HG02798 (cell line): ENCODE data around the gene MEPE.

Source experiments
- ATAC-seq: cut with Tn5 transposase; IDR thresholded peaks from one replicate; pipeline ENCODE4 v1.9.1; 2021; ENCODE audit warnings: mild to moderate bottlenecking; ENCODE audit not compliant: unreplicated experiment, poor library complexity

The MEPE gene

GRCh38 chr4:87838890-87839591 is 6.3 kb downstream of the MEPE start:
- peak; percentile 74 for ATAC-seq

GRCh38 chr4:87839592-87839946 is 6.8 kb downstream of the MEPE start:
- peak; percentile 4 for ATAC-seq

- no peak for ATAC-seq
These were observed 7.4 kb downstream of the MEPE start for GRCh38 chr4:87840149-87840548.

DNA sequence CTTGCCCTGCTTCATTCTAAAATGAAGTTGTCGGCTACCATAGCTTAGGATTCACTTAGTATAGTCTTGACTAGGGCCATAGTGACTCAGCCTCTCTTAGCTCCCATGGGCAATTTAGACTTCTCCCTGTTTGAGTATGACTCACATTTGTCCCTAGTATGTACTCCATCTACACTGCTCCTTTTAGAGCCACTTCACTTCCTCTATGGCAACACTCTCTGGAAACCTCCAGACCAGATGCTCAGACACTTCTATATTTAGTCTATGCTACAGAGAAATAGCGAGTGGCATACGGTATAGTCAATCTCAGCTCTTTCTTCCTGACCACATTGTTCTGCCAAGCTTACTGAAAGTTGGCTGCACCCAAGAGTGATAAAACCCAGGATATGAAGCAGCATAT is 11.2 kb downstream of the MEPE start:
- ATAC-seq = no peak

- no peak for ATAC-seq
These were observed 11.7 kb downstream of the MEPE start for GRCh38 chr4:87844452-87844851.

DNA sequence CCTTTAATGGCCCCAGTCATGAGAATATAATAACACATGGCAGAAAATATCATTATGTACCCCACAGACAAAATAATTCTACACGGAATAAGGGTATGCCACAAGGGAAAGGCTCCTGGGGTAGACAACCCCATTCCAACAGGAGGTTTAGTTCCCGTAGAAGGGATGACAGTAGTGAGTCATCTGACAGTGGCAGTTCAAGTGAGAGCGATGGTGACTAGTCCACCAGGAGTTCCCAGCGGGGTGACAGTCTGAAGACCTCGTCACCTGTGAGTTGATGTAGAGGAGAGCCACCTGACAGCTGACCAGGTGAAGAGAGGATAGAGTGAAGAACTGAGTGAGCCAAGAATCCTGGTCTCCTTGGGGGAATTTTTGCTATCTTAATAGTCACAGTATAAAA is 13.5 kb downstream of the MEPE start:
- no peak for ATAC-seq

- peak; percentile 91 for ATAC-seq
These were observed 16.0 kb downstream of the MEPE start for GRCh38 chr4:87848622-87849351.

DNA sequence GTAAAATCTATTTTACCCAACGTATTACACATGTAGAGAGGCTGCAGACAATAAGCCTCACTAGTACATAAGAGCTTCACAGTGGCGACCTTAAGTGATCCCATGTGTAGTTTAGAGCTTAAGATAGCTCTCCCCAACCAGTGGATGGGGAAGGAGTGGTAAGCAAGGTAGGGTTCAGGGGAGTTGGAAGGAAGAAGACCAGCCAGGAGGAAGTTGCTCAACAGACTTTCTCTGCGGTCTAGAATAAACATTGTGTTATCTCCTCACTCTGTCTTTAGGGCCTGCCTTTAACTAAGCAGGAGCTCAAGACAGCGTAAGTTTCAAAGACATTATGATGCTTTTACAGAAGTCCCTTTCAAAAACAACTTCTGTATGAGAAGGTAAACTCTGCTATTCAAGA is 16.8 kb downstream of the MEPE start:
- ATAC-seq = no peak

GRCh38 chr4:87851332-87851731 is 18.6 kb downstream of the MEPE start:
- no peak for ATAC-seq

- ATAC-seq = no peak
These were observed 19.2 kb downstream of the MEPE start for GRCh38 chr4:87851953-87852352.

DNA sequence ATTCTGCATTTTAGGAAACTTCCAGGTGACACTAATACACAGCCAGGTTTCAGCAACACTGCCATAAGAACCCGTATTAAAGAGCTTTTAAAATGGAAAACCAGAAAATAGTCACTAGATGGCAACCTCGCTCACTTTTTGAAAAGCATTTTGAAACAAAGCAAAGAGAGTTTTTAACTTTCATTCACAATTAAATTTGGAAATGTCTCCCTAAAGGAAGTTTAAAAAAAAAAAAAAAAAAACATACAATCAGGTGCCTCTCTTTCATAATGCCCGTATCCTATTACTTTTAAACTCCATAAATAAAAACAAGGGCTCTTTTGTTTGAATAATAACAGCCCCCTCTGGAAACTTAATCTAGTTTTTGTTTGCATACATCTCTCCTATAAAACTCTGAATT is 20.3 kb downstream of the MEPE start:
- no peak for ATAC-seq

- no peak for ATAC-seq
These were observed 21.1 kb downstream of the MEPE start for GRCh38 chr4:87853891-87854290.

GRCh38 chr4:87855559-87855958 is 22.8 kb downstream of the MEPE start:
- ATAC-seq = no peak

DNA sequence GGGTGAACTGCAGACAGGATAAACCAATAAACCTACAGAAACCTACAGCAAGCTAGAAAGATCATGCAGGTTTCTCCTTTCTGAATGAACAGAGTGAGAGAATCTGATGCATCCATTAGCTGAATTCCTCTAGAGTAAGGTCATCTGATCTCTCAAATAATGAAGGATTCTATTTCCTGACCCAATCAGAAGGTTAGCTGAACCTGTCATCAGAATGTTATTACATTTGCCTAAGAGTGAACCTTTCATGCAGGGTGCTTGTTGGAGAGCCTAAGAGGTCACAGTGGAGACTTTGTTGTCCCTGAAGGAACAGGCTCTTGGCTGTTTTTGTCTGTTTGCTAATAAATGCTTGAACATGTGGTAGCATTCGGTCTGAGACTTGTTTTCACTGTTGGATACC is 24.0 kb downstream of the MEPE start:
- no peak for ATAC-seq

DNA sequence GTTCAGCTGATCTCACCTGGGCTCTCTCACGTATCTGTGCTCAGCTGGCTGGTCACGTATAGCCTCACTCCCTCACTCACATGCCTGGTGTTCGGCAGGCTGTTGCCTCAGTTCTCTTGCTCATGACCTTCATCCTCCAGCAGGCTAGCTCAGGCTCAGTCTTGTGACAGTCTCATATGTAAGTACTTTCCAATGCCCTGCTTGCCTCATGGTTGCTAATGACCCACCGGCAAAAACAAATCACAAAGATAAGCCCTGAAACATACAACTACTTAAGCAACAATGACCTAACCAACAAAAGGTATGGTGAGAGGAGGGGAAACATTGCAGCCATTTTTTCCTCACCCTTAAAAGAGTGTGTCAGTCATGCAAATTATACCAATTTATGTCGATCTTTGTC is 25.0 kb downstream of the MEPE start:
- ATAC-seq = no peak

DNA sequence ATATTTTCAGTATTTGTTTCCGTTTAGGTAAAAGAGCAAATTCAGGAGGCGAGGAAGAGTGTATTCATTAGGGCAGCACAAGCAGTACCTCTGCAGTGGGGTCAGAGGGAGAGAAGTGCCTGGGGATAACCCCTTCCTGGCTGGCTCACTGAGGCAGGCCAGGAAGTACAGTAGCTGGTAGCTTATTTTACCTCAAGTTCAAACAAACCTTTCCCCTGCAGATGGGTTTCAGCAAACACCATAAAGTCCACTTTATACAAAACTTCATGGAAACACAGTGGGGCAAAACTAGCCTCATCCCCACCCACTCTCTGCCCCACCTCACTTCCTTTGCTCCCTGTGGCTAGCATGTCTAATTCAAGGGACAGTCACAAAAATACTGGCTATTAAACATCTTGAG is 29.5 kb downstream of the MEPE start:
- ATAC-seq = no peak

DNA sequence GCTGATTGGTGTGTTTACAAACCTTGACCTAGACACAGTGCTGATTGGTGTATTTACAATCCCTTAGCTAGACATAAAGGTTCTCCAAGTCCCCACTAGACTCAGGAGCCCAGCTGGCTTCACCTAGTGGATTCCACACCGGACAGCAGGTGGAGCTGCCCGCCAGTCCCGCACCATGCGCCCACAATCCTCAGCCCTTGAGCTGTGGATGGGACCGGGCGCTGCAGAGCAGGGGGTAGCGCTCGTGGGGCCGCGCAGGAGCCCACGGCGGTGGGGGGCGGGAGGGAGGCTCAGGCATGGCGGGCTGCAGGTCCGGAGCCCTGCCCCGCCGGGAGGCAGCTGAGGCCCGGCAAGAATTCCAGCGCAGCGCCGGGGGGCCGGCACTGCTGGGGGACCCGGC is 30.7 kb downstream of the MEPE start:
- no peak for ATAC-seq

DNA sequence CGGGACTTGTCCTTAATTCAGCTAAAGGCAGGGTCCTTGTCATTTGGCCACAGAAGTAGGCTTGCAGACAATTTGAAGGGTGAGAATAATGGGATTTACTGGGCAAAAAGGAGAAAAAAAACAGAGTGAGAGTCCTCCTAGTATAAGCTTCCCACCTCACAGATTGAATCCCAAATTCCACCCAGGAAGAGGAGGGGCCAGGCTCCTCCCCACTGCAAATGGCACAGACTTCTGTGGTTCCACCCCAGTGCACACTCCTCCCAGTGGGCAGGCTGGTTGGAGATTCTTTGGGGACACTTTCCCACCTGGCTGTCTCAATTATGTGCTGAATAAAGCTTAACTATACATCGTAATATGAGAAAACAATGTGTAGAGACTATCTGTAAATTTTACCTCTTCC is 31.6 kb downstream of the MEPE start:
- no peak for ATAC-seq

DNA sequence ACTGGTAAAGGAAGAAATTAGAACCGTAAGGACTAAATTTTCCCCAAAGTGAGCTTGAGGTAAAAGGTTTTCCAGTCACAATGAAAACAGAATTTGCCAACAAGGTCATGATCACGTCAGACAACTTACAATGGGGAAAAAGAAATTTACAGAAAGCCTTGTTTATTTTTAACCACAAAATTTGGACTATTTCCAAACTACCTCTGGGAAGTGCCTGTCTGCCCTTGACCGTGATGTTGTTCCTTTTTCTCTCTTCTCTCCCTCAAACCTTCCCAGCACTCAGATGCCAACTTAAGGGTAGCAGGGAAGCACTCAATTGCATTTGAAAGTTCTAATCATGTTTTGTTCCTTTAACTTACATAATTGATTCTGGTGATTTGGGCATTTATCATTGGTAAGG is 32.5 kb downstream of the MEPE start:
- no peak for ATAC-seq

GRCh38 chr4:87865960-87866598 is 33.3 kb downstream of the MEPE start:
- no peak for ATAC-seq

DNA sequence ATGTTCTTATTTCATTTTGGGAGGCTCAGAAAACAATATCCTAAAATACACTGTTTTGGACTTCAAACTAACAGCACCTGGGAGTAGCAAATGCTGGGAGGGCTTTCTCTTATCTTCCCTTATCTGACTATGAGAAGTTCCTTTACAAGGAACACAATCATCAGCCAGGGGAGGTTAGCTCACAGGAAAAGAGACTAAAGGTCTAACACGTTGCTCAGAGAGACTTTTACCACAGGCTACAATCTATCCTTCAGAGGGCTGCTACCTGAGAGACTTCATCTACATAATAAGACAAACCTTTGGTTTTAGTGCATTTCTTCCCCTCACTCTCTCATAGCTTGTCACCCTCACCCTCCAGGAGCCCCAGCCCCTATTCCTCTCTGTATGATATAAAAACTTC is 35.8 kb downstream of the MEPE start:
- ATAC-seq = no peak

- no peak for ATAC-seq
These were observed 39.3 kb downstream of the MEPE start for GRCh38 chr4:87872028-87872427.
